ENCODE measurements around the gene SLC2A1. TPM values are rescaled to one million over a fixed set of nuclear protein-coding genes. Genes with fewer than 3 reads are reported as not detected.

The SLC2A1 gene
- total RNA-seq, 4 donors from 2014 or later, result 488 to 2,308 (median 910) TPM

GRCh38 chr1:42941640-42942330, 16.9 kb downstream of the SLC2A1 start:
- peak; percentile 69 to 93 for DNase-seq (ENCODE audit: low spot score in 2 of 2)
- 38 to 39% methylated on average over 9 of the region's 9 CpGs for WGBS, 2 donors
- no peak overlapping the region for H3K4me3 ChIP-seq (ENCODE audit: low read depth, poor library complexity, severe bottlenecking)
- intact Hi-C loops (cut with DNase I; ENCODE audit: low total_unique reads), result no loop called here
- TF ChIP-seq CTCF (IDR thresholded peaks at IDR 0.05) (no peak), POLR2A (IDR thresholded peaks at IDR 0.05) (no peak)

GRCh38 chr1:42940851-42941639, 17.6 kb downstream of the SLC2A1 start:
- no peak for DNase-seq (ENCODE audit: low spot score in 2 of 2)
- no peak for TF ChIP-seq CTCF (IDR thresholded peaks at IDR 0.05)
- H3K4me3 ChIP-seq (ENCODE audit: low read depth, poor library complexity, severe bottlenecking), result no peak overlapping the region
- intact Hi-C loops (cut with DNase I; ENCODE audit: low total_unique reads), result no loop called here
- WGBS, 2 donors, result 38% methylated on average over 14 of the region's 14 CpGs

GRCh38 chr1:42938645-42939615, 19.7 kb downstream of the SLC2A1 start:
- 70 to 78% methylated on average over 14 of the region's 14 CpGs for WGBS, 2 donors
- H3K4me3 ChIP-seq (ENCODE audit: low read depth, poor library complexity, severe bottlenecking), result no peak overlapping the region
- TF ChIP-seq CTCF (IDR thresholded peaks at IDR 0.05) (no peak), POLR2A (IDR thresholded peaks at IDR 0.05) (no peak)
- DNase-seq (ENCODE audit: low spot score in 2 of 2), result peak in 1 of 2 donors; percentile 81
- intact Hi-C loops (cut with DNase I; ENCODE audit: low total_unique reads), result no loop called here

- no peak for TF ChIP-seq POLR2A (IDR thresholded peaks at IDR 0.05)
- TF ChIP-seq CTCF (IDR thresholded peaks at IDR 0.05), result no peak
- intact Hi-C loops (cut with DNase I; ENCODE audit: low total_unique reads), result no loop called here
- WGBS, 2 donors, result 58 to 59% methylated on average over 6 of the region's 6 CpGs
- no peak overlapping the region for H3K4me3 ChIP-seq (ENCODE audit: low read depth, poor library complexity, severe bottlenecking)
- peak in 1 of 2 donors; percentile 75 for DNase-seq (ENCODE audit: low spot score in 2 of 2)
These were observed 20.6 kb downstream of the SLC2A1 start for GRCh38 chr1:42937836-42938644.

- intact Hi-C loops (cut with DNase I; ENCODE audit: low total_unique reads), result no loop called here
- no peak overlapping the region for H3K4me3 ChIP-seq (ENCODE audit: low read depth, poor library complexity, severe bottlenecking)
- DNase-seq (ENCODE audit: low spot score in 2 of 2), result peak in 1 of 2 donors; percentile 82
- TF ChIP-seq CTCF (IDR thresholded peaks at IDR 0.05), result no peak
- TF ChIP-seq POLR2A (IDR thresholded peaks at IDR 0.05), result no peak
- WGBS, 2 donors, result 64% methylated on average over 6 of the region's 6 CpGs
These were observed 21.4 kb downstream of the SLC2A1 start for GRCh38 chr1:42937141-42937696.

Data from lower leg skin (tissue), 4 donors.